HG02870 (cell line): ENCODE data around the gene HTRA2.

ENCODE experiments used
- ATAC-seq: cut with Tn5 transposase; IDR thresholded peaks from one replicate; pipeline ENCODE4 v1.9.1; 2021; ENCODE audit warnings: mild to moderate bottlenecking, moderate library complexity; ENCODE audit not compliant: unreplicated experiment

The HTRA2 gene

DNA sequence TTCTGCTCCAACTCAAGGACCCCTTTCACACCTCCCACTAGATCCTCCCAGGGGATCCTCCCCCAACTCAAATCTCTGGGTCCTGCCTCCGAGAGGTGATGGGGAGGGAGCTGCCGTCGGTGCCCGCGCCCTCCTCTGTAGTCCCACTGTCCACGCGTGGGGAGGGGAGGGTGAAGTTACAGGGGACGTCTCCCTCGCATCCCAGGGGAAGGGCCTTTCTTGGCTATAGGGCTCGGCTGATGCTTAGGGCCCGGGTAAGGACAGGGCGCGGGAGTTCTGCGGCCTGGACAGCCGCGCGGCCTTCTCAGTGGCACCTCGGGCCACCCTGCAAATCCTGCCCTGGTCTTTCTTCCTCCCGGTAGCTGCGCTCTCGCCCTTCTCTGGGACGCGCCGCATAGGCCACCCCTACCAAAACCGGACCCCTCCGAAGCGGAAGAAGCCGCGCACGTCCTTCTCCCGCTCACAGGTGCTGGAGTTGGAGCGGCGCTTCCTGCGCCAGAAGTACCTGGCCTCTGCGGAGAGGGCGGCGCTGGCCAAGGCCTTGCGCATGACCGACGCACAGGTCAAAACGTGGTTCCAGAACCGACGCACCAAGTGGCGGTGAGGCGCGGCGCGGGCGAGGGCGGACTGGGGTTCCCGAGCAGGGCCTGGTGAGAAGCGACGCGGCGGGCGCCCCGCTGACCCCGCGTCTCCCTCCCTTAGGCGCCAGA, 14.3 kb upstream of the HTRA2 start:
- ATAC-seq = no peak

DNA sequence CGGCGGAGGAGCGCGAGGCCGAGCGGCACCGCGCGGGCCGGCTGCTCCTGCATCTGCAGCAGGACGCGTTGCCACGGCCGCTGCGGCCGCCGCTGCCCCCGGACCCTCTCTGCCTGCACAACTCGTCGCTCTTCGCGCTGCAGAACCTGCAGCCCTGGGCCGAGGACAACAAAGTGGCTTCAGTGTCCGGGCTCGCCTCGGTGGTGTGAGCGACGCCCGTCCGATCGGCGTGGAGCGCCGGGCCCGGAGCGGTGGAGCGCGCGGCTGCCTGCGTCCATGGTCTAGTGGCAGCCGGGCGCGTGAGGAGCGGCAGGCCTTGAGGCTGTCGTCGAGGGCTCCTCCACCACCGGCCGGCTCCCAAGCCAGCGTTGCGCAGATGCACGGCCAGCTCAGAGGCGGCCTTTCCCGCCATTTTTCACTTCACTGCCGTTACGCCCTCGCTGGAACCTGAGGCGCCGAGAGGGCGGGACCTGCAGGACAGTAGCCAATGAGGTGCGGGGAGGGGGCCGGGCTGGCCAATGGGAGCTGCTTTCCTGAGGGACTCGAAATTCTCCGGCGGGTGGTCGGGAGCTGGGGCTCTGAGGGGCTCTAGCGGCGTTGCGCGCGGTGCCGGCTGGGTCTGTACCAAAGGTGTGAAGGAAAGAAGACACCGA, 13.6 kb upstream of the HTRA2 start:
- ATAC-seq = no peak

DNA sequence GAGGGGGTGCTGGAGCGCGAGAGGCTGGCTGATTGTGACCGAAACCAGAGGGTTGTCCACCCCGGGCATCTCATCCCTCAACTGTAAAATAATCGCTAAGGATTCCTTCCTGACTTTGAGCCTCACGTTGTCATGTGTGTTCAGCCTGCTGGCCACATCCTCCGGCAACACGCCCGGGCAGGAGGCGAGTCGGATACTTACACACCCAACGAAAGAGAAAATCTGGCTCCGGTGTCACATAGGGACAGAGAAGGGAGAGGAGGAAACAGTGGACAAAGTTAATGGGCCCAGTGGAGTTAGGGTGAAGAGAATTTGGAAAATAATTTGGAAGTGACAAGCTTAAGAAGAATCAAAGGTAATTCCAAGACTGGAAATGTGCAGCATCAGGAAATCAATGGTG, 13.1 kb upstream of the HTRA2 start:
- no peak for ATAC-seq

DNA sequence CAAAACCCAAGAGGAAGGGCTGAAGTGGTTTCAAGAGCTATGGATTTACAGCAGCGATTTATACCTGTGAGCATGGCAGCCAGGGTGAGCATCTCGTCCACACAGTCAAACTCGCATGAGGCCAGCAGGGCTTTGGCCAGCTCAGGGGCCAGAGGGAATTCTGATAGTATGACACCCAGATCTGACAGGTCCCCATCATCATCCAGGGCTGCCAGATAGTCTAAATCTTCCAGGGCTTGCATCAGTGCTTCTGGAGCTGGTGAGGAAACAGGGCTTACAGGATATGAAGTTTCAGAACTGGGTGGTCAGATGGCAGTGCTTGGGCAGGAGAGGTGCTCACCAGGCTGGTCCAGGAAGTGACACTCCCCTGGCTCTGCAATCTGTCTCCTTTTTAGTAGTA, 7.2 kb upstream of the HTRA2 start:
- ATAC-seq = no peak

DNA sequence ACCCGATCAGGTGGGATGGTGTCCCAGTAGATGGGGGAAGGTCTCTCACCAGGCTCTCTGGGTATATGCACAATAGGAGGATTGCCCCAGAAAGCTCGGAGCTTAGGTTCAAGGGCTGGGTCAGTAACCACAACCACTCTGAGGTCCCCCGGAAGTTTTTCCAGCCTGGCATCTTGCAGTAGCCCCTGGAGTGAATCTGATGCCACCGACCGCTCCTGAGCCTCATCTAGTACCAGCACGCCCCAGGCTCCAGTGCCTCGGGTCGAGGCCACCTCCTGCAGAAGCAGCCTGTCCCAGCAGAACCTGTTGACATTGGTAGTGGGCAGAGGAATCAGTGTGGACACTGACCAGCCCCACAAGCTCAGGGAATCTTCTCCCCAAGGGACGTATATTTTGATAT, 5.7 kb upstream of the HTRA2 start:
- no peak for ATAC-seq

DNA sequence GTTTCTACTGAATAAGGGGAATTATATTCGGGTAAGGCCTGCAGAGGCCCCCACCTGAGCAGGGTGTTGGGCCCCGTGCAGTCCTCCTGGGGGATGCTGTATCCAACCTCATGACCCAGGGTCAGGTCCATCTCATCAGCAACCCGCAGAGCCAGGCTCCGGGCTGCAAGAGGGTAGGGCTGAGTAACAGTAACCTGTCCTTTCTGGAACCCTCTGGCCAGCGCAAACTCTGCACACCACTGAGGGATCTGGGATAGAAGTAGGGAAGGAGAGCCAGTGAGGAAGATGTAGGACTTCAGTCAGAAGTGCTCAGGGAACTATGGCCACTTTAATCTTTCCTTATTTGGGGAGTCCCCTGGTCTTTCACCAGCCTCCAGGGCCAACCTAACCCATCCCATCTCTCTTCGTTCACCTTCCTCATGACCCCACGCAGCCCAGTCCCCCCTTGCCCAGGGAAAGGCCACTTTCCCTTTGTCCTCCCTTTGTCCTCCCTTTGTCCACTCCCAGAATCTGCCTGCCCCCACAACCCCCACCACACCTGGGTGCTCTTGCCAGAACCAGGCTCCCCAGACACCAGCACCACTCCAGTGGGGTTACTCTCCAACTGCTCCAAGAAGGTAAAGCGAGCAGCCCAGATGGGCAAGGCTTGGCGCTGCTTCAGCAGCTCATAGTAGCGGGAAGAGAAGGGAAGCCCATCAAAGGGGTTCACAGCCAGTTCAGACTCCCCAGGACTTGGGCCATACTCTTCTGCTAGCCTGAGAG, 4.6 kb upstream of the HTRA2 start:
- no peak for ATAC-seq

DNA sequence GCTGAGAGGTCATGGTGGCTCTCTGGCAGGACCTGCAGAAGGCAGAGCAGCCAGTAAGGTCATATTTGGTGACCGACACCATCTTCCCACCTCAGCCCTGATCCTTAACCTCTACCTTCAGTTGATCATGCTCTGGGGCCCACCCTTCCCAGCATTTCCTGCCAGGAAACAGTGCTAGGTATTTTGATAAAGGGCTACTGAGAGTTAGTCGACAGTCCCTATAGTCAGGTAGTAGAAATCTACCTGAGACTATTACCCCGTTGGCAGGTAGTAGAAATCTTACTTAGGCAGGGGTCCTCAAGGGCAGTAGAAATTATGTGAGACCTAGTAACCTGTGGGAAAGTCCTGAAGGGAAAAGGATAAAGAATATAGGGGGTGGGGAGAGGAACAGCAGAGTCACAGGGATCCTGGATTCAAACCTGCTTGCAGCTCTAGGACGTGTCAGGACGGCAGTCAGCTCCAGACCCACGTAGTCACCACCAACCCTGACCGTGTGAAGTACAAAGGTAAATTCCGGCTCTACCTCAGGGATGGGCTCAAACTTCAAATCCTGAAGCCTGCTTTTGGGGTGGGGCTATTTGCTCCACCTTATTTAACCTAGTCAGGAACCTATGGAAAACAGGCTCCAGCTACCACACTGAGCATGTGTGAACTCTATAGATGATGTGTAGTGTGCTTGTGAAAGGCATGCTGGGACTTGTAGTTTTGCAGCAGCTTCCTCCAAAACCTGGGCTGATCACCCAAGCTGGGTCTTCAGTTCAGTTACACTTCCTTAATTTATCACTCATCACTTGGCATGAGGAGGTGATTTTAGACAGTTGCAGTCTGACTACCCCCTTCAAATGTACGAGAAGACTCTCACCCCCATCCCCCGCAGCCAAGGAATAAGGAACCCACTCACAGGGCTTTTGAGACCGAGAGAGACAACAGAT, 3.8 kb upstream of the HTRA2 start, which contains the start of gene DQX1:
Gene DQX1, minus strand, starts transcription at position 515 of the 932 bp plus-strand sequence. Its CDS starts 502 bp downstream, at position 13.
- ATAC-seq = no peak

DNA sequence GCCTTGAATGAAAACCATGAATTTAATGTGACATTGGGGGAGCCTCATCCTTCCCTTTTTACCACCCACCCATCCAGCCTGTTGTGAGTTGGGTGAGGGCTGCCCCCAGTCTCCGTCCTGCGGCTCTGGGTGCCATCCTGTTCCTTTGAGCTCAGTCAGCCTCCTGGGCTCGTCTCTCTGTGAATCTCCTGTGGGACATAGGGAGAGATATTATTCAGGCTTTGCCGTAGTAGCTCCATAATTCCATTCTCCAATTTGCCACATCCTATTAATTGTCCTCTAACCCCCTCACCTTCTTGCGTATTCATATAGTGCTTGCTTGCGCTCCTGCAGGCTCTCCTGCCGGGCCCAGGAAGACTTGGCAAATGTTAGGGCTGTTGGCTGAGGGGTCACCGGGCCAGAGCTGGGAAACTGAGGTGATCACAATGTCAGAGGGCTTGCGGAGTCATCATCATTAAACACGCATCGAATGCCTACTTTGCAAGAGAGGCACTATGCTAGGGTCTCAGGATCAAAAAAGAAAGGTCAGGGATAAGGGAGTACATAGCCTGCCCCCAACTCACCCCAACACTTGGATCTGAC, 3.0 kb upstream of the HTRA2 start:
- ATAC-seq = no peak

DNA sequence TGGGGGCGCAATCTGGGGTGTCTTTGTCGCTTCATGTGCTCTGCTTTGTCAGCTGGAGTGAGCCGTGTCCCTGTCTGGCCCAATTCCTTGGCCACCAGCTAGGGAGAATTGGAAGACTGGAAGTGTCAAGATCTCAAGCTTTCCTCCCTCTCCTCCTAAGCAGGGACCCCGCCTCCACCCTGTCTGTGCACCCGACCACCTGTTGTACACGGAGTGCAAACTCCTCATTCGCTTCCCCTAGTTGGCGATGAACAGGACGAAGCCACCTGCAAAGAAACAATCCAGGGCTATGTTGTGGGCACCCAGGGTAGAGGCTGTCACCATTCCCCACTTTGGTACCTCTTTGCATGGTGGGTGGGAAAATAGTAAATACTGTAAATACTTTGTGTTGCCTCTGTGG, 2.0 kb upstream of the HTRA2 start:
- ATAC-seq = no peak

DNA sequence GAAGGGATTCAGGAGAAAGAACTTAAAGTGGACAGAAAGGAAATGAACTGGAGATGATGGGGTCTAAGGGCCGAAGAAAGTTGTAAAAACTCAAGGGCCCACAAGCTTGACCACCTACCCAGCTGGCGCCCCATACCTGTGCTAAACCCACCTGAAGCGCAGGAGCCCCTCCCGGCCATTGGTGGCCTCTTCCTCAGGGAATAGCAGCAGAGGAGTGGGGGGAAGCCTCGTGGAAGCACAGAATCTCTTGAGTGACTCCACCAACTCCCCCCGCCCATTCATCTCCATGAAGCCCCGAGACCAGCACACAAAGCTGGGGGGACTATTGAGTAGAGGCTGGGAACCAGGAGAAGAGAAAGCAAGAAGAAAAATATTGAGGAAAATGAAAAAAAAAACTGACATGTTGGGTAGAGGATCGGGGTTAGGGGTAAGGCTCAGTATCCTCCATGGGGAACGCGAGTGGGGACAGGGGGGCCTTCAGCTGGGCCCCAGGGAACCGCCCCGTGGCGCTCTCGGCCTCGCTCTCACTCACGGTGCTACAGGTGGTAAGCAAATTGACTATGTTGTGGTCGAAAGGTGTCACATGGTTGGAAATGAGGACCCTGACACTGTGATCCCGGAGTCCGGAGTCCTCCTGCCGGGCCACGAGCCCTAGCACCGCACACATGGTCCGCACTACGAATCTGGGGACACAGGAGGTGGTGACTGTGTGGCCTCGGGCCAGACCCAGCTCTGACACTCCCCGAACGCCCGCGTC, 955 bp upstream of the HTRA2 start:
- peak; percentile 5 for ATAC-seq

DNA sequence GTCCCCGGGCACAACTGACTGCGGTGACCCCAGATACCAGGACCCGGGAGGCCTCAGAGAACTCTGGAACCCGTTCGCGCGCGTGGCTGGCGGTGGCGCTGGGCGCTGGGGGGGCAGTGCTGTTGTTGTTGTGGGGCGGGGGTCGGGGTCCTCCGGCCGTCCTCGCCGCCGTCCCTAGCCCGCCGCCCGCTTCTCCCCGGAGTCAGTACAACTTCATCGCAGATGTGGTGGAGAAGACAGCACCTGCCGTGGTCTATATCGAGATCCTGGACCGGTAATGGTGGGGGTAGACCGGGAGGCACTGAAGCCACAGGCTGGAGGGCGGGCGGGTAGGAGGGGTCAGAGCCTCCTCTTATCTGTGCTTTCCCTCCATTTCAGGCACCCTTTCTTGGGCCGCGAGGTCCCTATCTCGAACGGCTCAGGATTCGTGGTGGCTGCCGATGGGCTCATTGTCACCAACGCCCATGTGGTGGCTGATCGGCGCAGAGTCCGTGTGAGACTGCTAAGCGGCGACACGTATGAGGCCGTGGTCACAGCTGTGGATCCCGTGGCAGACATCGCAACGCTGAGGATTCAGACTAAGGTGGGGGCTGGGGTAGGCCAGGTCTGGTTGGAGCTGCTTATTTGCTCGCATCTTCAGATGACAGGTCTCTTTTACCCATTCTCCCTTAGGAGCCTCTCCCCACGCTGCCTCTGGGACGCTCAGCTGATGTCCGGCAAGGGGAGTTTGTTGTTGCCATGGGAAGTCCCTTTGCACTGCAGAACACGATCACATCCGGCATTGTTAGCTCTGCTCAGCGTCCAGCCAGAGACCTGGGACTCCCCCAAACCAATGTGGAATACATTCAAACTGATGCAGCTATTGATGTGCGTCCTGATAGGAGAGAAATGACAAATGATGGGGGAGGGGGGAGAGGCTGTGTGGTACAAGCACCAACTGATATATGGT, 780 bp downstream of the HTRA2 start:
- ATAC-seq = peak; percentile 24

DNA sequence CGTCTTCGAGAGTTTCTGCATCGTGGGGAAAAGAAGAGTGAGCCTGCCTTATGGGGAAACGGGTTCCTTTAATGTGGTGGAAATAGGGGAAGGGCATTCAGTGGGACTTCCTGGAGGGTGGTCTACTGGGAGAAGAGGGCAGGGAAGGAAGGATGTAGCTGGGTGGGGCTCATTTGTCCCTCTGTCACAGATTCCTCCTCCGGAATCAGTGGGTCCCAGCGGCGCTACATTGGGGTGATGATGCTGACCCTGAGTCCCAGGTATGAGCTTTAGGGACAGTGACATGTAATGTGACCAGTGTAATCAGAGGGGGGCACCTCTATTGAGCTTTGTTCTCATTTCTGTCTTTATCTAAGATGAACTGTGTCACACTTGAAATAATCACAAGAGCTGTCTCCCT, 1.9 kb downstream of the HTRA2 start:
- no peak for ATAC-seq

DNA sequence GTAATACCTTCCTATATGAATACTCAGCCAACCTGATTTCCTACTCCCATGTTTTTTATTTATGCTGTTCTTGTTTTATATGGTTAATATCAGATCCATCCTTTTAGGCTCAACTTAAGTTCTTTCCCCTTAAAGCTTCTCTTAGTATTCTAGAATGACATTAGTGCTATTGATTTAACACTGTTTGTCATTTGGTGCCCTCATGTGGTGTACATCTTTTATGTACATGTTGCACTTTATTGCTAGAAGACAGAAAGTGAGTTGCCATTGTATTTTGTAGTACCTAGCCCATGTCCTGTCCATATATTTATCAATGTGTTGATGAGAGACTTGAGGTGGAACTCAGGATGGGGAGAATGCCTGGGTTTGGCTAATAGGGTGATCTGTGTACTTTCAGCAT, 2.5 kb downstream of the HTRA2 start:
- ATAC-seq = no peak

DNA sequence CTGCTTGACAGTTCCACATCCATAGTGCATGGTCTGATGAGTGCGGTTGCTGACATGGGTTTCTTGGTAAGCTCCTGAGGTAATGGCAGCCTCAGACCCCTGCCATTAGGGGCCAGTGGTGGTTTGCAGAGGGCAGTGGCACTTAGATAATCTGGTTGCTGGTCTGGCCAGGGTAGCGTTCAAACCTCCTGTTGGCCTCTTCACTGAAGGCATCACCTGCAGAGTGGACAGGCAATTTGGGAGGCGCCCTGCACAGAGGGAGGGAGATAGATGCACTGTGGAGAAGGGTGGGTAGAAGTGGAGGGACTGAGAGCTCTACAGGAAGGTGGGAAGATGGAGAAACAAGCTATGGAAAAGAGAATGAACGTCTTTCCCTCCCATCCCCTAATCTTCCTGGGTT, 3.7 kb downstream of the HTRA2 start:
- no peak for ATAC-seq

DNA sequence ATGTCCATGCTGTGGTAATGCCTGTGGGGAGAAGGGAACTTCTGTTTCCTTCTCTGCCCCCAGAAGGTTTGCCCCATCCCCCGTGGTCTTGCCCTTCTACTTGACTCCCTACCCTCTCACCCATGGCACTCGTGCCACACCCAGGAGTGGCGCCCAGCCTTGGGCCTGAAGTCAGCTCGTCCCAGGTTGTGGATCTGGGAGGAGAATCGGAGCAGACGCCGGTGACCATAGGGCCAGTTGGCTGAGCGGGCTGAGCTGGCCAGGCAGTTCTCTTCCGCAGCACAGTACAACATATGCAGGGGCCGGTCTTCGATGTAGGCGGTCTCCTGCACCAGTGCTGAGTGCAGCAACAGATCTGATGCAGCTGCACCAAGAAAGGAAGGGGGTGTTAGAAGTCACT, 4.7 kb downstream of the HTRA2 start:
- no peak for ATAC-seq

DNA sequence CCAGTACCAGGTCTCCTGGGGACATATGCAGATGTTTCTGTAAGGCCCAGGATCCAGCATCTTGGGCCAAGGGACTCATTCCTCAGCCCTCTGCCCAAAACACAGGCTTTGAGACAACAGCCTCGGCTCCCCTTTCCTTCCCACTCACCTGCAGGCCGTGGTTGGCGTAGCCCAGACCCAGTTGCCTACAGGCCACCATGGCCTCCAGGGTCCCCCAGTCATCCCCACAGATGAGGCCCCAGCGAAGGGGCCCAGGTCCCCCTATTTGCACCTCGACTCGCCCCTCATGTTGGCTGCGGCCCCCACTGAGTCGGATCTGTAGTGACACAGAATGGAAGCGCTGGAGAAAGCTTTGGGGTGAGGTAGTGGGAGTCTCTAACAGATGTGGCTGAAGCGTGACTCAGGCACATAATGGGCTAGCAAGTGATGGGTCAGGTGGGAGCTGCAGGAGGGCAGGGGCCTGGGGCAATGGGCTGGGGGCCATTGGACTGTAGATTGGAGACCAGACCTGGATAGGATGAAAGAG, 5.8 kb downstream of the HTRA2 start:
- ATAC-seq = no peak

DNA sequence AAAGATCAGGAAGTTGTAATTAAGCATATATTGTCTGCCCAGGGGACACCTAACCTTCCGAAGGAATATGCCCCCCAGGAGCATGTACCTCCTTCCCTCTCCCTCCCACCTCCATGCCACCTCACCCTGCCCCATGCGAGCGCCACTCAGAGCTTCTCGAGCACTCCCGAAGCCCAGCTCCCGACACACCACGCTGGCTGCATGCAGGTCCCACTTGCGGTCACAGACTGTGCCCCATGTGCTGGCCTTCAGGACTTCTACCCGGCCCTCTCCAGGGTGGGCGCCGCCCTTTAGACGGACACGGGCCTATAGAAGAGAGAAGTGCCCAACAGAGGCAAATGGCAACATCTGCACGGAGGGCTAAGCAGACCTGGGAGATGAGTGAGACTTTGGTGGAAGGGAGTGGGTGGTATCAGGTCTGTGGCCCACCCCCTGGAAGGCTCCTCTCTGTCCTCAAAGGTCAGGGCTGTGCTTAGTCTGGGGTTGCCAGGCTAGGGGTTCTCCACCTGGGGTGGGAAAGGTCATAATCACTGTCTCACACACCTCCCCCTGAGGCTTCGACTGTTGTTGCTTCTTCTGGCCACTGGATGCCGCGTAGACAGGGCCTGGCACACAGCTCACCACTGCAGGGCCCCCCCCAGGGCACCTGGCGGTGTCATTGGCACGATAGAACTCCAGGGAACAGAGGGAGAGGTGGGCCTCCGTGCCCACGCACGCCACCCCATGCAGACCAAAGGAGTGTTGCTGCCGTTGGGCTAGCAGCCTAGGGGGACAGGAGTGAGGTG, 6.6 kb downstream of the HTRA2 start:
- no peak for ATAC-seq

DNA sequence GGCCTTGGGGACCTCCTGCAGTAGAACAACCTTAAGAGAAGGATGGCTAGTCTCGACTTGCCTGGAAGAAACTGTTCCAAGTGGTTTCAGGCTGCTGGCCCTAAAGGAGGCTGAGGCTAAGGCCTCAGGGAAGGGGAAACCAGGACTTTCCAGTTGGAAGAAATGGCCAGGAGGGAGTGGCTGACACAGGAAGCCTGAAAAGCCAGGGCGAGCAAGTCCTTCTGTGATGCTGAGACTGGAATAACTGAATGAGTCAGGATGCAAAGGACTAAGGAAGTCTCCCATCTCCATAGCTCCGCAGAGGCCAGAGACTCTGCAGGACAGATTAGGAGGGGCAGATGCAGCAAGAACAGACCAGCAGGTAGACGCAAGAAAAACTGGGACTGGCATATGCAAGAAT, 7.4 kb downstream of the HTRA2 start:
- ATAC-seq = no peak
